Measurements from ENCODE around the gene ASXL1.

GRCh38 chr20:32474717-32474966 is 116.5 kb downstream of the ASXL1 start:
- TF ChIP-seq CTCF (IDR thresholded peaks at IDR 0.05) = no peak
- TF ChIP-seq POLR2A (IDR thresholded peaks at IDR 0.05) = no peak
